Tibial nerve (tissue), 4 donors: ENCODE data around the gene KIAA1217. TPM values are rescaled to one million over a fixed set of nuclear protein-coding genes. Genes with fewer than 3 reads are reported as not detected.

Source experiments
- DNase-seq, 2 donors: peaks; one replicate each; pipeline ENCODE4 v3.0.0-alpha.2; 2019; ENCODE audit warnings: low spot score in 2 of 2
- H3K27ac ChIP-seq, 4 donors: fragments of 200-600 bp; sonication (generic) in 3 of 4; one replicate each; pipeline ENCODE4 v1.5.1; 2017 to 2019; ENCODE audit warnings: mild to moderate bottlenecking in 1 of 4
- H3K27me3 ChIP-seq, 2 donors: fragments of 200-600 bp; sonication (generic) in 1 of 2; one replicate each; pipeline versions ENCODE4 v1.5.1 to v1.6.0; 2017 to 2019
- H3K36me3 ChIP-seq, 3 donors: fragments of 200-600 bp; sonication (generic); one replicate each; pipeline ENCODE4 v1.5.1; 2018 to 2019
- H3K4me1 ChIP-seq, 4 donors: fragments of 200-600 bp; sonication (generic) in 3 of 4; one replicate each; pipeline ENCODE4 v1.5.1; 2017 to 2019
- H3K4me3 ChIP-seq, 4 donors: fragments of 200-600 bp; sonication (generic) in 3 of 4; one replicate each; pipeline ENCODE4 v1.5.1; 2017 to 2019; ENCODE audit warnings: mild to moderate bottlenecking in 1 of 4, moderate library complexity in 1 of 4
- H3K9me3 ChIP-seq, 4 donors: fragments of 200-600 bp; sonication (generic) in 3 of 4; one replicate each; pipeline ENCODE4 v1.5.1; 2017 to 2019
- EP300 ChIP-seq, 2 donors: sonication (generic); formaldehyde crosslinking; IDR thresholded peaks; one replicate each; pipeline ENCODE4 v1.6.1; 2017; ENCODE audit warnings: antibody characterized with exemption in 2 of 2, mild to moderate bottlenecking in 1 of 2
- POLR2A ChIP-seq, 2 donors: fragments of 450-650 bp; IDR thresholded peaks; one replicate each; pipeline ENCODE4 v1.6.1; 2017; ENCODE audit warnings: antibody characterized with exemption in 2 of 2, mild to moderate bottlenecking in 2 of 2, moderate library complexity in 2 of 2
- WGBS, 2 donors: methylation state at CpG; one replicate each; pipeline ENCODE4 v1.1.5; 2018; 5-methylcytosine and 5-hydroxymethylcytosine counted together
- total RNA-seq, 4 donors: library from RNA; depleted of rRNA; stranded (reverse); fragments of >200 nt; gene quantifications; one replicate each; pipeline ENCODE4 v1.1.0, GENCODE V29; 2016
- TF ChIP-seq, protein P1 (sequence below), 5 experiments: fragments of 200-600 bp in 3 of 5; fragments of 450-650 bp in 2 of 5; sonication (generic) in 3 of 5; IDR thresholded peaks; one replicate each; pipeline ENCODE4 v1.5.1; 2016 to 2019; ENCODE audit warnings: antibody characterized with exemption in 5 of 5, mild to moderate bottlenecking in 3 of 5, moderate library complexity in 2 of 5

Gene KIAA1217
- total RNA-seq, 4 donors from 2014 or later: 38.5 to 88.1 (median 58.3) TPM

DNA sequence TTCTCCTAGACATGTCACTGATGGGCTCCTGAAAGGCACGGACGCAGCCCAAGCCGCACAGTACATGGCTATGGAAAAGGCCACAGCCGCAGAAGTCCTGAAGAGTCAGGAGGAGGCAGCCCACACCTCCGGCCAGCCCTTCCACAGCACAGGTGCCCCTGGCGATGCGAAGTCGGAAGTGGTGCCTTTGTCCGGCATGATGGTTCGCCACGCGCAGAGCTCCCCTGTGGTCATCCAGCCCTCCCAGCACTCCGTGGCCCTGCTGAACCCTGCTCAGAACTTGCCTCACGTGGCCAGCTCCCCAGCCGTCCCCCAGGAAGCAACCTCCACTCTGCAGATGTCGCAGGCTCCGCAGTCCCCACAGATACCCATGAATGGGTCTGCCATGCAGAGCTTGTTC is 315.4 kb downstream of the KIAA1217 start:
- TF ChIP-seq POLR2A (IDR thresholded peaks at IDR 0.05) (no peak), EP300 (IDR thresholded peaks at IDR 0.05) (no peak)
- TF ChIP-seq, protein P1, sequence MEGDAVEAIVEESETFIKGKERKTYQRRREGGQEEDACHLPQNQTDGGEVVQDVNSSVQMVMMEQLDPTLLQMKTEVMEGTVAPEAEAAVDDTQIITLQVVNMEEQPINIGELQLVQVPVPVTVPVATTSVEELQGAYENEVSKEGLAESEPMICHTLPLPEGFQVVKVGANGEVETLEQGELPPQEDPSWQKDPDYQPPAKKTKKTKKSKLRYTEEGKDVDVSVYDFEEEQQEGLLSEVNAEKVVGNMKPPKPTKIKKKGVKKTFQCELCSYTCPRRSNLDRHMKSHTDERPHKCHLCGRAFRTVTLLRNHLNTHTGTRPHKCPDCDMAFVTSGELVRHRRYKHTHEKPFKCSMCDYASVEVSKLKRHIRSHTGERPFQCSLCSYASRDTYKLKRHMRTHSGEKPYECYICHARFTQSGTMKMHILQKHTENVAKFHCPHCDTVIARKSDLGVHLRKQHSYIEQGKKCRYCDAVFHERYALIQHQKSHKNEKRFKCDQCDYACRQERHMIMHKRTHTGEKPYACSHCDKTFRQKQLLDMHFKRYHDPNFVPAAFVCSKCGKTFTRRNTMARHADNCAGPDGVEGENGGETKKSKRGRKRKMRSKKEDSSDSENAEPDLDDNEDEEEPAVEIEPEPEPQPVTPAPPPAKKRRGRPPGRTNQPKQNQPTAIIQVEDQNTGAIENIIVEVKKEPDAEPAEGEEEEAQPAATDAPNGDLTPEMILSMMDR (IDR thresholded peaks at IDR 0.05): no peak
- Histone ChIP-seq H3K4me1 (no peaks in the 10 kb centered on the region), H3K9me3 (no peaks in the 10 kb centered on the region), H3K36me3 (peaks cover 0 to 63% (median 2%) of the 10 kb centered on the region in 3 donors), H3K27me3 (no peaks in the 10 kb centered on the region), H3K27ac (no peak overlapping the region), H3K4me3 (no peak overlapping the region)
- 93 to 98% methylated on average over 15 to 16 of the region's 17 CpGs for WGBS, 2 donors
- no peak for DNase-seq

GRCh38 chr10:24526085-24526649 is 317.2 kb downstream of the KIAA1217 start:
- Histone ChIP-seq H3K4me1 (no peaks in the 10 kb centered on the region), H3K27ac (no peak overlapping the region), H3K27me3 (no peaks in the 10 kb centered on the region), H3K9me3 (no peaks in the 10 kb centered on the region), H3K4me3 (no peak overlapping the region), H3K36me3 (peaks cover 0 to 80% (median under 1%) of the 10 kb centered on the region in 3 donors)
- 92 to 94% methylated on average over 13 of the region's 13 CpGs for WGBS, 2 donors
- no peak for DNase-seq
- TF ChIP-seq, protein P1 (IDR thresholded peaks at IDR 0.05): no peak
- TF ChIP-seq EP300 (IDR thresholded peaks at IDR 0.05): no peak
- no peak for TF ChIP-seq POLR2A (IDR thresholded peaks at IDR 0.05)

DNA sequence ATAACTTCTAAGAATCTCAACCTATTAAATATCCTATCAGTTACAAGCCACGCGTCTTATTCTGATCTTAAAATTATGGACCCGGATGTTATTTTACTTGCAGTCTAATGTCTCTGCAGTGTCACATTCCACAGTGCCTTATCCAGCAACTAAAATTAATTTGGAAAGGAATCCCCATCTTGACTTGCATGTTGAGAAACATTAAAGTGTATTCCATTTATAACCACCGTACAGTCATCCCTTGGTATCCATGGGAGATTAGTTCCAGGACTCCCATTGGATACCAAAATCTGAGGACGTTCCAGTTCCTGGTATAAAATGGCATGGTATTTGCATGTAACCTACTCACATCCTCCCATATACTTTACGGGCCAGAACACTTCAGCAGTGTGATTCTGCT is 320.0 kb downstream of the KIAA1217 start:
- Histone ChIP-seq H3K36me3 (peaks cover 0 to 83% (median 0%) of the 10 kb centered on the region in 3 donors), H3K4me1 (no peaks in the 10 kb centered on the region), H3K27ac (no peak overlapping the region), H3K4me3 (no peak overlapping the region), H3K9me3 (no peaks in the 10 kb centered on the region), H3K27me3 (no peaks in the 10 kb centered on the region)
- no peak for DNase-seq
- WGBS, 2 donors: 90 to 93% methylated on average over 6 of the region's 6 CpGs
- no peak for TF ChIP-seq POLR2A (IDR thresholded peaks at IDR 0.05)
- no peak for TF ChIP-seq EP300 (IDR thresholded peaks at IDR 0.05)
- TF ChIP-seq, protein P1 (IDR thresholded peaks at IDR 0.05): no peak

DNA sequence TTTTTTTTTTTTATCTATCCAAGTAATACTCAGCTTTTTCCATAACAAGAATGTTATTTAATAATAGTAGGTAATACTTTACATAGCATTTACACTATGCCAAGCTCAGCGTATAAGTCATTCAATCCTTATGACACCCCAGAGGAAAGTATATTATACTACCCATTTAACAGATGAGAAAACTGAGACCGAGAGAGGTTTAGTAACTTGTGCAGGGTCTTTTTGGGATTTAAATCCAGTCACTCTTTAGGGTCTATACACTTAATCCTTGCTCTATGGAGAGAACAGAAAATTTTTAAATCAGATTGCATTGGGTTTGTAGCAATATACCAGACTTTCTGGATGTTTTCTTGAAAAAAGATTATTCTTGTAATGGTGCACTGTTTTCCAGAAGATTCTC is 322.5 kb downstream of the KIAA1217 start:
- WGBS, 2 donors: 94 to 97% methylated on average over 2 of the region's 2 CpGs

DNA sequence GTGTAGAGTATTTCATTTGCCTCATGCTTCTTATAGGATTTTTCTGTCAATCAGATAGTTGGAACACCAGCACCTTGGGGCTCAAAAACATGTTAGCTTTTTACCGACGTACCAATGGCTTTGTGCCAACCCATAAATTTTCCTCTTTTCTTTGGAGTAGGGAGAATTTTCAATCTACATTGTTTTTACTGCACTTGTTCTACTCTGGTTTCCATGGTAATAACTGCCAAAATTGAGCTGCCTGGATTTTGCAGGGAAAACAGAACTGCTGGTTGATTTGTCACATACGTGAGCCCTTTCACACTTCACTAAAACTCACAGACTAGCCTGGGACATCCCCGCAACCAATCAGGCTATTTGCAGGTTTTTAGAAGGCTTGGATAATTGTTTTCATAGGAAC is 325.0 kb downstream of the KIAA1217 start:
- Histone ChIP-seq H3K36me3 (peaks cover 0 to 99% (median 0%) of the 10 kb centered on the region in 3 donors), H3K9me3 (no peaks in the 10 kb centered on the region), H3K4me1 (no peaks in the 10 kb centered on the region), H3K27me3 (no peaks in the 10 kb centered on the region), H3K4me3 (no peak overlapping the region), H3K27ac (no peak overlapping the region)
- TF ChIP-seq POLR2A (IDR thresholded peaks at IDR 0.05) (no peak), EP300 (IDR thresholded peaks at IDR 0.05) (no peak)
- TF ChIP-seq, protein P1 (IDR thresholded peaks at IDR 0.05): no peak
- DNase-seq: no peak
- WGBS, 2 donors: 77% methylated on average over 4 of the region's 4 CpGs

More for the DNA sequence above, 322.5 kb downstream of the KIAA1217 start:
- TF ChIP-seq EP300 (IDR thresholded peaks at IDR 0.05) (no peak), POLR2A (IDR thresholded peaks at IDR 0.05) (no peak)
- TF ChIP-seq, protein P1 (IDR thresholded peaks at IDR 0.05): no peak
- Histone ChIP-seq H3K4me3 (no peak overlapping the region), H3K27ac (no peak overlapping the region), H3K4me1 (no peaks in the 10 kb centered on the region), H3K9me3 (no peaks in the 10 kb centered on the region), H3K36me3 (peaks cover 0 to 83% (median 0%) of the 10 kb centered on the region in 3 donors), H3K27me3 (no peaks in the 10 kb centered on the region)
- DNase-seq: no peak
